Panc1 (cell line): Measurements from ENCODE around the gene WDR64. TPM values are rescaled to one million over a fixed set of nuclear protein-coding genes. Genes with fewer than 3 reads are reported as not detected.

Experiments
- ATAC-seq: fragments of 200-7000 bp; cut with Tn5 transposase; 2 replicates; pipeline ENCODE4 v1.9.1; 2020; ENCODE audit warnings: mild to moderate bottlenecking, moderate library complexity
- BruUV-seq: library from RNA; stranded (reverse); fragments of 400-500 nt; replicated peaks from 2 replicates; lab custom pipeline; 2021; lab: Mats Ljungman, UMichigan
- CTCF ChIA-PET: fragments of 300-600 bp; sonication (Branson Sonifier 250); formaldehyde crosslinking; loops from one replicate; lab custom pipeline; 2022; ENCODE audit warnings: antibody characterized with exemption; lab: Charles Lee
- POLR2A ChIA-PET: fragments of 300-600 bp; sonication (Branson Sonifier 250); formaldehyde crosslinking; loops from one replicate; lab custom pipeline; 2022; ENCODE audit warnings: antibody characterized with exemption; lab: Charles Lee
- DNase-seq: peaks from one replicate; pipeline ENCODE4 v3.0.0-alpha.2; 2010; ENCODE audit warnings: low read depth, low spot score
- H3K27ac ChIP-seq: 2 replicates; pipeline ENCODE4 v1.5.1; 2011; ENCODE audit warnings: mild to moderate bottlenecking, low read length, inconsistent platforms
- H3K27me3 ChIP-seq: fragments of 200-500 bp; sonication (Bioruptor generic); 2 replicates; pipeline ENCODE4 v1.6.0; 2014; ENCODE audit warnings: low read length, inconsistent platforms; ENCODE audit not compliant: control insufficient read depth, insufficient read depth
- H3K36me3 ChIP-seq: fragments of 200-500 bp; sonication (Bioruptor generic); 2 replicates; pipeline ENCODE4 v1.5.1; 2014; ENCODE audit warnings: inconsistent platforms, mild to moderate bottlenecking, low read length, moderate library complexity; ENCODE audit not compliant: control insufficient read depth, insufficient read depth
- H3K4me1 ChIP-seq: 2 replicates; pipeline ENCODE4 v1.5.1; 2011; ENCODE audit warnings: inconsistent platforms, mild to moderate bottlenecking, low read length, moderate library complexity; ENCODE audit not compliant: control insufficient read depth, insufficient read depth
- H3K4me3 ChIP-seq, 2 experiments: 2 replicates each; pipeline ENCODE4 v1.5.1; 2011 to 2012; ENCODE audit warnings: low read depth in 2 of 2, low read length in 2 of 2, mild to moderate bottlenecking in 2 of 2, inconsistent platforms in 1 of 2, moderate library complexity in 1 of 2
- H3K9me3 ChIP-seq: fragments of 200-500 bp; sonication (Bioruptor generic); 2 replicates; pipeline ENCODE4 v1.5.1; 2014; ENCODE audit warnings: low read depth, mild to moderate bottlenecking, inconsistent platforms, low read length, moderate library complexity; ENCODE audit not compliant: control insufficient read depth, insufficient read depth
- POLR2AphosphoS5 ChIP-seq: IDR thresholded peaks from 2 replicates; pipeline ENCODE4 v1.6.1; 2012; ENCODE audit warnings: mild to moderate bottlenecking, low read depth, low read length, moderate library complexity
- SIN3A ChIP-seq: IDR thresholded peaks from 2 replicates; pipeline ENCODE4 v1.6.1; 2012; ENCODE audit warnings: low read depth, mild to moderate bottlenecking, low read length, moderate library complexity, borderline replicate concordance; ENCODE audit not compliant: insufficient read depth
- TCF7L2 ChIP-seq: IDR thresholded peaks from 2 replicates; pipeline ENCODE4 v1.6.1; 2011; ENCODE audit warnings: mild to moderate bottlenecking, low read depth, low read length, inconsistent platforms
- in situ Hi-C: cut with HindIII; loops from 2 replicates; pipeline ENCODE4 v1.10.0; 2016; ENCODE audit warnings: low sequenced_read_pairs, low pct_unique_long_range_greater_than_20kb
- intact Hi-C: fragments of 100-400 bp; cut with micrococcal nuclease; formaldehyde crosslinking; loops from one replicate; pipeline ENCODE4 v1.10.0; 2022; ENCODE audit not compliant: unreplicated experiment
- total RNA-seq: library from RNA; stranded (reverse); gene quantifications from one replicate; pipeline ENCODE4 v1.2.1, GENCODE V29; 2021; ENCODE audit not compliant: unreplicated experiment
- TF ChIP-seq, protein P1 (sequence below): fragments of 450-650 bp; IDR thresholded peaks from 2 replicates; pipeline ENCODE4 v1.5.1; 2017; ENCODE audit warnings: mild to moderate bottlenecking
- TF ChIP-seq, protein P2 (sequence below), 2 experiments: IDR thresholded peaks; 2 replicates each; pipeline ENCODE4 v1.6.1; 2011 to 2012; ENCODE audit warnings: low read depth in 2 of 2, control low read depth in 1 of 2, low read length in 1 of 2, mild to moderate bottlenecking in 1 of 2, moderate library complexity in 1 of 2; ENCODE audit not compliant: insufficient read depth in 1 of 2

WDR64 gene
- total RNA-seq, 1 experiment from 2014 or later: not detected

- Histone ChIP-seq H3K4me1 (peaks cover 8% of the 10 kb centered on the region; the same call in 1 of the 2 replicates), H3K36me3 (peaks cover 3% of the 10 kb centered on the region; the same call in 1 of the 2 replicates), H3K4me3 (no peak overlapping the region), H3K9me3 (no peaks in the 10 kb centered on the region), H3K27ac (no peak overlapping the region), H3K27me3 (no peaks in the 10 kb centered on the region)
- DNase-seq (no peak), ATAC-seq (no peak)
- ChIA-PET POLR2A (no interaction called here), CTCF (interaction anchor here (0.6 kb wide), 1 partner anchor 103 kb away, joined by 3 read pairs; no protein-coding TSS in a partner anchor)
- TF ChIP-seq, protein P1, sequence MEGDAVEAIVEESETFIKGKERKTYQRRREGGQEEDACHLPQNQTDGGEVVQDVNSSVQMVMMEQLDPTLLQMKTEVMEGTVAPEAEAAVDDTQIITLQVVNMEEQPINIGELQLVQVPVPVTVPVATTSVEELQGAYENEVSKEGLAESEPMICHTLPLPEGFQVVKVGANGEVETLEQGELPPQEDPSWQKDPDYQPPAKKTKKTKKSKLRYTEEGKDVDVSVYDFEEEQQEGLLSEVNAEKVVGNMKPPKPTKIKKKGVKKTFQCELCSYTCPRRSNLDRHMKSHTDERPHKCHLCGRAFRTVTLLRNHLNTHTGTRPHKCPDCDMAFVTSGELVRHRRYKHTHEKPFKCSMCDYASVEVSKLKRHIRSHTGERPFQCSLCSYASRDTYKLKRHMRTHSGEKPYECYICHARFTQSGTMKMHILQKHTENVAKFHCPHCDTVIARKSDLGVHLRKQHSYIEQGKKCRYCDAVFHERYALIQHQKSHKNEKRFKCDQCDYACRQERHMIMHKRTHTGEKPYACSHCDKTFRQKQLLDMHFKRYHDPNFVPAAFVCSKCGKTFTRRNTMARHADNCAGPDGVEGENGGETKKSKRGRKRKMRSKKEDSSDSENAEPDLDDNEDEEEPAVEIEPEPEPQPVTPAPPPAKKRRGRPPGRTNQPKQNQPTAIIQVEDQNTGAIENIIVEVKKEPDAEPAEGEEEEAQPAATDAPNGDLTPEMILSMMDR: no peak
- TF ChIP-seq SIN3A: no peak
- TF ChIP-seq, protein P2, sequence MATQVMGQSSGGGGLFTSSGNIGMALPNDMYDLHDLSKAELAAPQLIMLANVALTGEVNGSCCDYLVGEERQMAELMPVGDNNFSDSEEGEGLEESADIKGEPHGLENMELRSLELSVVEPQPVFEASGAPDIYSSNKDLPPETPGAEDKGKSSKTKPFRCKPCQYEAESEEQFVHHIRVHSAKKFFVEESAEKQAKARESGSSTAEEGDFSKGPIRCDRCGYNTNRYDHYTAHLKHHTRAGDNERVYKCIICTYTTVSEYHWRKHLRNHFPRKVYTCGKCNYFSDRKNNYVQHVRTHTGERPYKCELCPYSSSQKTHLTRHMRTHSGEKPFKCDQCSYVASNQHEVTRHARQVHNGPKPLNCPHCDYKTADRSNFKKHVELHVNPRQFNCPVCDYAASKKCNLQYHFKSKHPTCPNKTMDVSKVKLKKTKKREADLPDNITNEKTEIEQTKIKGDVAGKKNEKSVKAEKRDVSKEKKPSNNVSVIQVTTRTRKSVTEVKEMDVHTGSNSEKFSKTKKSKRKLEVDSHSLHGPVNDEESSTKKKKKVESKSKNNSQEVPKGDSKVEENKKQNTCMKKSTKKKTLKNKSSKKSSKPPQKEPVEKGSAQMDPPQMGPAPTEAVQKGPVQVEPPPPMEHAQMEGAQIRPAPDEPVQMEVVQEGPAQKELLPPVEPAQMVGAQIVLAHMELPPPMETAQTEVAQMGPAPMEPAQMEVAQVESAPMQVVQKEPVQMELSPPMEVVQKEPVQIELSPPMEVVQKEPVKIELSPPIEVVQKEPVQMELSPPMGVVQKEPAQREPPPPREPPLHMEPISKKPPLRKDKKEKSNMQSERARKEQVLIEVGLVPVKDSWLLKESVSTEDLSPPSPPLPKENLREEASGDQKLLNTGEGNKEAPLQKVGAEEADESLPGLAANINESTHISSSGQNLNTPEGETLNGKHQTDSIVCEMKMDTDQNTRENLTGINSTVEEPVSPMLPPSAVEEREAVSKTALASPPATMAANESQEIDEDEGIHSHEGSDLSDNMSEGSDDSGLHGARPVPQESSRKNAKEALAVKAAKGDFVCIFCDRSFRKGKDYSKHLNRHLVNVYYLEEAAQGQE (IDR thresholded peaks at IDR 0.05; ENCODE audit: insufficient read depth in 1 of 2, low read depth in 2 of 2, low read length in 1 of 2): no peak
- no peak for TF ChIP-seq TCF7L2
- no peak for TF ChIP-seq POLR2AphosphoS5
- BruUV-seq: no TSS peak
- in situ Hi-C loops: no loop called here
- intact Hi-C loops: no loop called here
Measured at GRCh38 chr1:241630476-241630875, 21.6 kb upstream of the WDR64 start.

DNA sequence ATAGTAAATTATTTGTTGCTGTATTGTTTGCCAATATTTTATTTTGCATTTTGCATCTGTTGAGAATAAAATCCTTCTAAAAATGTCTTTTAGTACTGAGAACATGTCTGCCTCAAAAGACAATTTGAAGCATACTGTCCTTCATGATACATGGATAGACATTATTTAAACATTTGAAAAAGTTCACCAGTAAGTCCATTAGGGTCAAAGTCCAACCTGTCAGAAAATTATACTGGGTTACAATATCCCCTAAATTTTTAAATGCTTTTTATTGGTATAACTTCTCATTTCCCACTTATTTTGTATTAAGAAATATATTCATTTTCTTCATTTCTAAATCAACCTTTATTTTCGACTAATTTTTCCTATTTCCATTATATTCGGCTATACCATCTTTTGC lies 21.2 kb upstream of the WDR64 start:
- POLR2A ChIA-PET: no interaction called here
- BruUV-seq: no TSS peak
- TF ChIP-seq, protein P1: no peak
- TF ChIP-seq TCF7L2 (no peak), SIN3A (no peak), POLR2AphosphoS5 (no peak)
- TF ChIP-seq, protein P2 (IDR thresholded peaks at IDR 0.05; ENCODE audit: insufficient read depth in 1 of 2, low read depth in 2 of 2, low read length in 1 of 2): no peak
- ATAC-seq (no peak), DNase-seq (no peak)
- intact Hi-C loops (no loop called here), in situ Hi-C loops (no loop called here)
- CTCF ChIA-PET: no interaction called here
- Histone ChIP-seq H3K27ac (no peak overlapping the region), H3K36me3 (peaks cover 3% of the 10 kb centered on the region; the same call in 1 of the 2 replicates), H3K9me3 (no peaks in the 10 kb centered on the region), H3K4me1 (peaks cover 8% of the 10 kb centered on the region; the same call in 1 of the 2 replicates), H3K4me3 (no peak overlapping the region), H3K27me3 (no peaks in the 10 kb centered on the region)
